HFFc6 (cell line): ENCODE measurements around the gene COL4A2. TPM values are rescaled to one million over a fixed set of nuclear protein-coding genes. Genes with fewer than 3 reads are reported as not detected.
A peak's percentile ranks its signal among the peaks of the same experiment; 100 is the strongest.
"Not testable (repeated sequence)": the region's sequence is repeated elsewhere in the genome, so short reads cannot be mapped to it uniquely, and the experiment has no call there.

Experiments used
- DNase-seq: peaks from one replicate; pipeline ENCODE4 v3.0.0-alpha.2; 2018
- H3K27ac Mint-ChIP-seq: 2 replicates; pipeline ENCODE4 v1.8.0; 2020; ENCODE audit warnings: mild to moderate bottlenecking, mixed read lengths
- H3K27me3 Mint-ChIP-seq: 2 replicates; pipeline ENCODE4 v1.8.0; 2021; ENCODE audit warnings: mild to moderate bottlenecking, moderate library complexity, mixed read lengths; ENCODE audit not compliant: insufficient read depth
- H3K36me3 Mint-ChIP-seq: 2 replicates; pipeline ENCODE4 v1.8.0; 2021; ENCODE audit warnings: low read depth, mixed read lengths
- H3K4me1 Mint-ChIP-seq: 2 replicates; pipeline ENCODE4 v1.8.0; 2020; ENCODE audit warnings: low read depth, mixed read lengths
- H3K4me3 Mint-ChIP-seq: 2 replicates; pipeline ENCODE4 v1.8.0; 2020; ENCODE audit warnings: mild to moderate bottlenecking, moderate library complexity, mixed read lengths
- H3K9me3 Mint-ChIP-seq: 2 replicates; pipeline ENCODE4 v1.8.0; 2020; ENCODE audit warnings: mild to moderate bottlenecking, mixed read lengths
- CTCF ChIP-seq: fragments of 200-600 bp; sonication (generic); IDR thresholded peaks from 2 replicates; pipeline ENCODE4 v1.5.0; 2021; ENCODE audit warnings: antibody characterized with exemption, mild to moderate bottlenecking
- total RNA-seq, 6 experiments: library from RNA; stranded (reverse); fragmentation: NEBNext Ultra II Directional; extraction: Animal tissue kit (Norgen Biotek cat#: 25700); gene quantifications; 2 replicates in 1 of 6; 3 replicates in 5 of 6; pipeline ENCODE4 v1.2.3, GENCODE V29; 2021

COL4A2 gene
- total RNA-seq, 6 experiments from 2014 or later, result 202 to 327 (median 217) TPM

DNA sequence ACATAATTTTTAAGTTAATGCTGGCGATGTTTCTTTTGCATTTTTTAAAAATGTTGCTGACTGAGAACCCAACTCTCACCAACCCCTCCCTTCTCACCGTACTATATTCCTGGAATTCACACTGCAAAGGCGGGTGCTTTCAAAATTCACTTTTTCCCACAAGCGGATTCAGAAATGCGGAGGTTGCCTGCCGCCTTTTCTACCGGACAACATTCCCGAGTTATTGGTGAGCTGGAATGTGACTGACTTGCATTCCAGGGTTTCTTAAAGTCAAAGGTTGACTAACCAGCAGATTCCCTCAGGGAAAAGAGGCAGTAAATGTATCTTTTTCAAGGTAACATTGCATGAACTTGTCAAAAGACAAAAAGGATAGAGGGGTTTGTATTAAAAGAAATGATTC, 141.1 kb downstream of the COL4A2 start:
- no peaks in the 10 kb centered on the region for H3K9me3 Mint-ChIP-seq
- H3K4me3 Mint-ChIP-seq, result peak overlapping the region; percentile 54
- no peak for TF ChIP-seq CTCF
- H3K4me1 Mint-ChIP-seq, result peaks cover 61% of the 10 kb centered on the region
- H3K36me3 Mint-ChIP-seq, result peaks cover 28% of the 10 kb centered on the region
- peak; percentile 77 for DNase-seq
- H3K27ac Mint-ChIP-seq, result peak overlapping the region; percentile 73
- peaks cover 3% of the 10 kb centered on the region; the same call in 1 of the 2 replicates for H3K27me3 Mint-ChIP-seq

DNA sequence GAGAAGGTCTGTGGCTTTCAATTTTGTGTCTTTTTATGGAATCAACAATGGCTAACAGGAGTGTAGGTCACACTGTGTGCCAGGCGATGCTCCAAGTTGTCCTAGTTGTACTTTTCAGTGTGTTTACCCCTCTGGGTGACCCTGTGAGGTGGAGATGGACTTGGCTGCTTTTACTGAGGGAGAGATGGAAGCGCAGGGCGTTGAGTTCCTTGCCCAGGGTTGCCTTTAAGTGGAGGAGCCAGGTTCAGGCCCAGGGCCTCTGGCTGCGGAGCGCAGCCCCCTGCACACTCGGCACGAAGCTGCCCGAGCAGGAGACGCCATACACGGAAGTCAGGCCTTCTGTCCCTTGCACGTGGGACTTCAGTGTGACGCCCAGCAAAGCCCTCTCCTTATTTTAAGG, 141.6 kb downstream of the COL4A2 start:
- Mint-ChIP-seq H3K36me3 (peaks cover 28% of the 10 kb centered on the region), H3K27ac (peak overlapping the region; percentile 73; the same call in 1 of the 2 replicates), H3K4me3 (peak overlapping the region; percentile 54; the same call in 1 of the 2 replicates), H3K27me3 (peaks cover 3% of the 10 kb centered on the region; the same call in 1 of the 2 replicates), H3K9me3 (no peaks in the 10 kb centered on the region), H3K4me1 (peaks cover 61% of the 10 kb centered on the region)
- TF ChIP-seq CTCF, result no peak
- no peak for DNase-seq

DNA sequence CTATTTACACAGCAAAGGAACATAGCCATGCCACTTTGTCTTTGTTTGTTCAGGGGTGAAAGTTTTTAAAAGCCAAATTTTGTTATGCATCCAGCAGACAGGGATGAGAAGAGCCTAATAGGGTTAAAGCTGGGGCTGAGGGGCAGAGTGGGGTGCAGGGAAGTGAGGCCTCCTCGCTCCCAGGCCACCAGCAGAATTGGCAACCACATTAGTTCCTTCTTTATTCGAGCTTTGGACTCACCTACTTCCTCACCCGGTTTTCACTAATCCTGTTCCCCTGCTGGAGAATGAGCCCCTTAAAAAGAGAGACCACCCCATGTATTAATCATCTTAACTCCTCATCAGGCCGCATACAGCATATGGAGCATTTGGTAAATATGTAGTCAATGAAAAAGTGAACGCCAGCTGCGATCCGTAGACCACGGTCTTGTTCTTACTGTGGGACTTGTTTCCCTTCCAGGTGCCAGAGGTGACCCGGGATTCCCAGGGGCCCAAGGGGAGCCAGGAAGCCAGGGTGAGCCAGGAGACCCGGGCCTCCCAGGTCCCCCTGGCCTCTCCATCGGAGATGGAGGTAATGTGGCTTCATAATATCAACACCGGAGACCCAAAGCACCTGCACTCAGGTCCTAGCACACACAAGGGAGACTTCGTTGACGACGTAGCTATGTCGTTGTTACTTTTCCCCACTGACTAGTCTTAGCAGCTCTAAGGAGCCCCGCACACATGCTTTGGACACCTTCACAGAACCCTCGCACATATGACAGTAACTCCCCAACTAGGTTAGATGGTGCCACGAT, 142.3 kb downstream of the COL4A2 start:
- Mint-ChIP-seq H3K27me3 (peaks cover 3% of the 10 kb centered on the region; the same call in 1 of the 2 replicates), H3K9me3 (no peaks in the 10 kb centered on the region), H3K4me3 (no peak overlapping the region), H3K36me3 (peaks cover 28% of the 10 kb centered on the region), H3K4me1 (peaks cover 56% of the 10 kb centered on the region), H3K27ac (no peak overlapping the region)
- no peak for TF ChIP-seq CTCF
- DNase-seq, result no peak

GRCh38 chr13:110450016-110450900, 143.2 kb downstream of the COL4A2 start:
- no peak for DNase-seq
- Mint-ChIP-seq H3K9me3 (no peaks in the 10 kb centered on the region), H3K36me3 (peaks cover 32% of the 10 kb centered on the region), H3K4me1 (peaks cover 48% of the 10 kb centered on the region), H3K27ac (no peak overlapping the region), H3K27me3 (peaks cover 3% of the 10 kb centered on the region), H3K4me3 (no peak overlapping the region)
- no peak for TF ChIP-seq CTCF

DNA sequence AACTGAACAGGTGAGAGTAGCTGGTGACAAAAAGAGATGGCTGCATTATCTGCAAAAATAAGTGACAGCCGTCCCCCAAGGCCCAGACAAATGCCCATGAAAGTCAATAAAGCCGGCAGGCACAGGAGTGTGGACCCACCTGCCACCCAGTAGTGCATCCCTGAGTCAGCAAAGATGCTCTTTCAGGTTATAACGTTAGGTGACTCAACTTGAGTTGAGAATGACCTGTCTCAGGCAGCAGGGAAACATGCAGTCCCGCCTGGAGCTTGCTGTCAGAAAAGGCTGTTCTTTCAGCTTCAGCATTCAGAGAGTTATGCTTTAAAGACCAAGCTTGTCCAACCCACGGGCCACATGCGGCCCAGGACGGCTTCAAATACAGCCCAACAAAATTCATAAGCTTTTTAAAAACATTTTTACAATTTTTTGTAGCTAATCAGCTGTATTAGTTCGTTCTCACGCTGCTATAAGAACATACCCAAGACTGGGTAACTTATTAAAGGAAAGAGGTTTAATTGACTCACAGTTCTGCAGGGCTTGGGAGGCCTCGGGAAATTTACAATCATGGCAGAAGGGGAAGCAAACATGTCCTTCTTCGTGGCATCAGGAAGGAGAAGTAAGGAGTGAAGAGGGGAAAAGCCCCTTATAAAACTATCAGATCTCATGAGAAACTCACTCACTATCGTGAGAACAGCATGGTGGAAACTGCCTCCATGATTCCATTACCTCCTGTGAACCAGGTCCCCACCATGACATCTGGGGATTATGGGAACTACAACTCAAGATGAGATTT, 144.1 kb downstream of the COL4A2 start:
- DNase-seq, result no peak
- TF ChIP-seq CTCF, result no peak
- Mint-ChIP-seq H3K4me3 (no peak overlapping the region), H3K4me1 (peaks cover 39% of the 10 kb centered on the region), H3K36me3 (peaks cover 29% of the 10 kb centered on the region), H3K27ac (no peak overlapping the region), H3K27me3 (peaks cover 3% of the 10 kb centered on the region), H3K9me3 (no peaks in the 10 kb centered on the region)

DNA sequence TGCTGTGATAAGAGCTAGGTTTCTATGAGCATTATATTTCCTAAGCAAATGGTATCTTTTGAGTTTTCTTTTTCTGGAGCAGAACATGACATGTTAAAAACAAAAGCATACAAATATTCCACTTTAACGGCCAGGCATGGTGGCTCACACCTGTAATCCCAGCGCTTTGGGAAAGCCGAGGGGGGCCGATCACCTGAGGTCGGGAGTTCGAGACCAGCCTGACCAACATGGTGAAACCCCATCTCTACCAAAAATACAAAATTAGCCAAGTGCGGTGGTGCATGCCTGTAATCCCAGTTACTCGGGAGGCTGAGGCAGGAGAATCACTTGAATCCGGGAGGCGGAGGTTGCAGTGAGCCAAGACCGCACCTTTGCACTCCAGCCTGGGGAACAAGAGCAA, 146.0 kb downstream of the COL4A2 start:
- H3K36me3 Mint-ChIP-seq, result peaks cover 16% of the 10 kb centered on the region
- peaks cover 20% of the 10 kb centered on the region for H3K4me1 Mint-ChIP-seq
- H3K27me3 Mint-ChIP-seq, H3K9me3 Mint-ChIP-seq, H3K4me3 Mint-ChIP-seq, DNase-seq, H3K27ac Mint-ChIP-seq: not testable (repeated sequence)
